SK-N-MC (cell line): Measurements from ENCODE around the gene RREB1.

Source experiments
- EZH2 ChIP-seq: fragments of 200-600 bp; sonication (generic); IDR thresholded peaks from one replicate; pipeline ENCODE4 v1.6.1; 2017; ENCODE audit warnings: antibody characterized with exemption
- FOXP2 ChIP-seq: optimal IDR thresholded peaks from 2 replicates; pipeline ENCODE3; 2011; ENCODE audit warnings: mild to moderate bottlenecking, moderate library complexity; ENCODE audit not compliant: insufficient read depth; ENCODE audit errors: extremely low read length, control extremely low read depth
- POLR2AphosphoS5 ChIP-seq: IDR thresholded peaks from 2 replicates; pipeline ENCODE4 v1.6.1; 2012; ENCODE audit warnings: mild to moderate bottlenecking, low read depth, low read length, borderline replicate concordance

DNA sequence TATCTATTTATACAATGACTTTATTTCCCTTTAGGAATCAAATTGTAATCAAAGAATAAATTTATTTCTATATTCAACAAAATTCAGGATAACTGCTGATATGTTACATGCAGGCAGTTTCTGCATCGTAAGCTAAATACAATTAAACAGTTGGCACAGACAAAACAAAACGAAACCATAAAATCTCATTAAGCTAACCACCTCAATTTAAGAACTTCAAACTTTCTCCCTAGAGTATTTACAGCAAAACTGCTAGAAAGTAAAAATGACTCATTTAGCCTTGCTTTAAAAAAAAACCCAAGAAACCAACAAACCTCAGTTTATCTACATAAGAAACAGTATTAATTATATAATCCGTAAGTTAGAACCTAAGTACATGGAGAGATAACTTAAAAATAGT lies 188.2 kb downstream of the RREB1 start:
- no peak for TF ChIP-seq POLR2AphosphoS5
- no peak for TF ChIP-seq FOXP2
- TF ChIP-seq EZH2: no peak
